IMR-90 (cell line): ENCODE measurements around the gene ISM1.

ENCODE experiments used
- CEBPB ChIP-seq: IDR thresholded peaks from 2 replicates; pipeline ENCODE4 v1.6.1; 2012; ENCODE audit warnings: low read depth, low read length, improper control_type of control experiment
- FOS ChIP-seq: fragments of 150-350 bp; IDR thresholded peaks from 2 replicates; pipeline ENCODE4 v1.6.1; 2016; ENCODE audit warnings: low read depth, low read length
- MAZ ChIP-seq: IDR thresholded peaks from 2 replicates; pipeline ENCODE4 v1.6.1; 2012; ENCODE audit warnings: low read depth, mild to moderate bottlenecking, low read length, improper control_type of control experiment, moderate library complexity, borderline replicate concordance
- MXI1 ChIP-seq: IDR thresholded peaks from 2 replicates; pipeline ENCODE4 v1.6.1; 2012; ENCODE audit warnings: low read depth, mild to moderate bottlenecking, low read length, moderate library complexity, borderline replicate concordance
- POLR2A ChIP-seq: IDR thresholded peaks from 2 replicates; pipeline ENCODE4 v1.6.1; 2012; ENCODE audit warnings: mild to moderate bottlenecking, low read depth, low read length
- RCOR1 ChIP-seq: IDR thresholded peaks from 2 replicates; pipeline ENCODE4 v1.6.1; 2012; ENCODE audit warnings: mild to moderate bottlenecking, low read length, improper control_type of control experiment; ENCODE audit not compliant: insufficient replicate concordance
- SMC3 ChIP-seq: fragments of 150-350 bp; IDR thresholded peaks from 2 replicates; pipeline ENCODE4 v1.6.1; 2016; ENCODE audit warnings: low read depth, mild to moderate bottlenecking, antibody characterized with exemption, low read length, moderate library complexity
- USF2 ChIP-seq: fragments of 150-350 bp; IDR thresholded peaks from 2 replicates; pipeline ENCODE4 v1.6.1; 2017; ENCODE audit warnings: mild to moderate bottlenecking, antibody characterized with exemption, low read length, low read depth
- TF ChIP-seq, protein P1 (sequence below): conservative IDR thresholded peaks from 2 replicates; pipeline ENCODE4 v1.5.1; 2012; ENCODE audit warnings: mild to moderate bottlenecking, low read depth, low read length, improper control_type of control experiment

DNA sequence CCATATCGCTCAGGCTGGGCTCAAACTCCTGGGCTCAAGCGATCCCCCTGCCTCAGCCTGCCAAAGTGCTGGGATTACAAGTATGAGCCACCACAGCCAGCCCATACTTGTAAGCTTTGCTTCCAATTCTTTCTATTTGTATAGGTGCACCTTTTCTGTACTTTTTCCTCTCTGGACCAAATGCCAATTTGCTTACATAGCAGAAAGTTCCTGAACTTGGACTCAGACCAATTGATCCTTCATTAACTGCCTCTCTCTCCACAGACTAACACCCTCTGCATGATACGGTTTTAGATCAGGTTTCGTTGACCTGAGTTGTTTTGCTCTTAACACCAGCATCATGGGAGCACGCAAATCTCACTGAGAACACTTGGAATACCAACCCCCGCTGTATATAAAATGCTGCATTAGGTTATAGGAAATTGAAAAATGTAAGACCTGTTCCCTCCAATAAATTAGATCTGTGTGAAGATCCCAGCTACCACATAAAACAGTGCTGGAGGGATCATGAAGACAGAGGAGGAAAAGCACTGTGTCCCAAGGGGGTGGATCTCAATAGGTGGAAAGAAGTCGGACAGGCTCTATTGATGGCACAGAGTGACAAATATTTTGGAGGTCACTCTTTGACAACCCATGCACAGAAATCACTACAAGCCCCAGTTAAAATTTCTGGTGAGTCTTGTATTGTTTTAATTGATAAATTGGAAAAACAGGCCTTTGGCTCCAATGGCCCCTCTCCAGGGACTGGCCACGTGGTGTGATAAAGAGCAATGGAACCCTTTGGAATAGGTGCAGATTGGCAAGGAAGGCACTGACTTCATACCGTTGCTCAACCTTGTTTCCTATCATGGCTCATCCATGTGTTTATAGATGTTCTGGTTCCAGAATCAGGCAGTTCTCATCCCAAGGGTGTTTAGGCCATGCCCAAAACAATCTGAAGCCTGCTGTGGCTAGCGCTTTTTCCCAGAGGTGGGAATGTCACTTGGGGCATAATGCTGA lies 51.2 kb downstream of the ISM1 start:
- TF ChIP-seq, protein P1, sequence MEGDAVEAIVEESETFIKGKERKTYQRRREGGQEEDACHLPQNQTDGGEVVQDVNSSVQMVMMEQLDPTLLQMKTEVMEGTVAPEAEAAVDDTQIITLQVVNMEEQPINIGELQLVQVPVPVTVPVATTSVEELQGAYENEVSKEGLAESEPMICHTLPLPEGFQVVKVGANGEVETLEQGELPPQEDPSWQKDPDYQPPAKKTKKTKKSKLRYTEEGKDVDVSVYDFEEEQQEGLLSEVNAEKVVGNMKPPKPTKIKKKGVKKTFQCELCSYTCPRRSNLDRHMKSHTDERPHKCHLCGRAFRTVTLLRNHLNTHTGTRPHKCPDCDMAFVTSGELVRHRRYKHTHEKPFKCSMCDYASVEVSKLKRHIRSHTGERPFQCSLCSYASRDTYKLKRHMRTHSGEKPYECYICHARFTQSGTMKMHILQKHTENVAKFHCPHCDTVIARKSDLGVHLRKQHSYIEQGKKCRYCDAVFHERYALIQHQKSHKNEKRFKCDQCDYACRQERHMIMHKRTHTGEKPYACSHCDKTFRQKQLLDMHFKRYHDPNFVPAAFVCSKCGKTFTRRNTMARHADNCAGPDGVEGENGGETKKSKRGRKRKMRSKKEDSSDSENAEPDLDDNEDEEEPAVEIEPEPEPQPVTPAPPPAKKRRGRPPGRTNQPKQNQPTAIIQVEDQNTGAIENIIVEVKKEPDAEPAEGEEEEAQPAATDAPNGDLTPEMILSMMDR, result no peak
- TF ChIP-seq FOS (no peak), POLR2A (no peak), USF2 (no peak), SMC3 (no peak), MXI1 (no peak), CEBPB (no peak), RCOR1 (no peak), MAZ (no peak)
